ENCODE results near the gene KLHL1.

DNA sequence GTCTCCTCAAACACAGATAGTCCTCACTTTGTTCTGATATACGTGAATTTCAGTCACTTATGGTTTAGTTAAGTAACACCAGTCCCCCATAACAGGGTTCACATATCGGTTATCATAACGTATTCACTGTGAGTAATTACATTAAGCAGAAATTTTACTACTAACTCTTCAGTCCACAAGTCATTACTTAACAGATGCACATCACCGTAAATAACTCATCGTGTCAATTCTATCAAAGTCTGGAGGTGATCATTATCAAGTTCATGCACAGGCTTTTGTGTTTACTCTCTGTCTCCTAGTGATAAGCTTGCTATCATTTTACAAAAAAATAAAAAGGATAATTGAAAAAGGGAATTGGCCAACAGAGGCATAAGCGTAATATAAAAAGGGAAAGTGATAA lies 288.1 kb downstream of the KLHL1 start:
- TF ChIP-seq NRF1 (IDR thresholded peaks at IDR 0.05; ENCODE audit: low read depth, low read length) (no peak), POLR2AphosphoS5 (IDR thresholded peaks at IDR 0.05; ENCODE audit: low read depth, low read length) (no peak), RAD21 (IDR thresholded peaks at IDR 0.05; ENCODE audit: low read length) (no peak), SMC3 (IDR thresholded peaks at IDR 0.05; ENCODE audit: low read depth, low read length) (no peak), EP300 (IDR thresholded peaks at IDR 0.05; ENCODE audit: borderline replicate concordance in 1 of 2, low read depth in 1 of 2, low read length in 1 of 2) (peak in 1 of 2 experiments; percentile 70; a peak in 1 of 4 replicates), SIN3A (IDR thresholded peaks at IDR 0.05; ENCODE audit: borderline replicate concordance, low read depth, low read length) (no peak), YY1 (IDR thresholded peaks at IDR 0.05; ENCODE audit: low read depth) (no peak), EZH2phosphoT487 (IDR thresholded peaks at IDR 0.05; ENCODE audit: borderline replicate concordance, low read depth) (no peak), JUND (IDR thresholded peaks at IDR 0.05) (no peak), RFX5 (IDR thresholded peaks at IDR 0.05; ENCODE audit: low read length) (no peak), TEAD4 (IDR thresholded peaks at IDR 0.05; ENCODE audit: borderline replicate concordance, insufficient read depth) (no peak), MEF2A (IDR thresholded peaks at IDR 0.05; ENCODE audit: borderline replicate concordance, low read depth) (no peak)
- TF ChIP-seq, protein P1, sequence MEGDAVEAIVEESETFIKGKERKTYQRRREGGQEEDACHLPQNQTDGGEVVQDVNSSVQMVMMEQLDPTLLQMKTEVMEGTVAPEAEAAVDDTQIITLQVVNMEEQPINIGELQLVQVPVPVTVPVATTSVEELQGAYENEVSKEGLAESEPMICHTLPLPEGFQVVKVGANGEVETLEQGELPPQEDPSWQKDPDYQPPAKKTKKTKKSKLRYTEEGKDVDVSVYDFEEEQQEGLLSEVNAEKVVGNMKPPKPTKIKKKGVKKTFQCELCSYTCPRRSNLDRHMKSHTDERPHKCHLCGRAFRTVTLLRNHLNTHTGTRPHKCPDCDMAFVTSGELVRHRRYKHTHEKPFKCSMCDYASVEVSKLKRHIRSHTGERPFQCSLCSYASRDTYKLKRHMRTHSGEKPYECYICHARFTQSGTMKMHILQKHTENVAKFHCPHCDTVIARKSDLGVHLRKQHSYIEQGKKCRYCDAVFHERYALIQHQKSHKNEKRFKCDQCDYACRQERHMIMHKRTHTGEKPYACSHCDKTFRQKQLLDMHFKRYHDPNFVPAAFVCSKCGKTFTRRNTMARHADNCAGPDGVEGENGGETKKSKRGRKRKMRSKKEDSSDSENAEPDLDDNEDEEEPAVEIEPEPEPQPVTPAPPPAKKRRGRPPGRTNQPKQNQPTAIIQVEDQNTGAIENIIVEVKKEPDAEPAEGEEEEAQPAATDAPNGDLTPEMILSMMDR (IDR thresholded peaks at IDR 0.05) = no peak
- TF ChIP-seq, protein P2, sequence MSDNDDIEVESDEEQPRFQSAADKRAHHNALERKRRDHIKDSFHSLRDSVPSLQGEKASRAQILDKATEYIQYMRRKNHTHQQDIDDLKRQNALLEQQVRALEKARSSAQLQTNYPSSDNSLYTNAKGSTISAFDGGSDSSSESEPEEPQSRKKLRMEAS (IDR thresholded peaks at IDR 0.05; ENCODE audit: low read depth) = no peak
